NCI-H128 (cell line): ENCODE data around the gene LRRC74A.
A peak's percentile ranks its signal among the peaks of the same experiment; 100 is the strongest.

Source experiments
- DNase-seq: peaks from one replicate; lab custom pipeline; 2025; ENCODE audit not compliant: unreplicated experiment; lab: John Stamatoyannopoulos, UW

Gene LRRC74A

GRCh38 chr14:76846331-76847047 is 20.3 kb downstream of the LRRC74A start:
- DNase-seq = no peak

- no peak for DNase-seq
Measured at GRCh38 chr14:76848879-76849278, 22.7 kb downstream of the LRRC74A start.

GRCh38 chr14:76855066-76855465 is 28.9 kb downstream of the LRRC74A start:
- no peak for DNase-seq

GRCh38 chr14:76856769-76857168 is 30.6 kb downstream of the LRRC74A start:
- no peak for DNase-seq

- no peak for DNase-seq
Measured at GRCh38 chr14:76861574-76862255, 35.5 kb downstream of the LRRC74A start.

GRCh38 chr14:76862546-76863282 is 36.5 kb downstream of the LRRC74A start:
- DNase-seq = no peak

- peak; percentile 14 for DNase-seq
Measured at GRCh38 chr14:76863724-76864407, 37.7 kb downstream of the LRRC74A start.

GRCh38 chr14:76866456-76866855 is 40.2 kb downstream of the LRRC74A start:
- DNase-seq = no peak

GRCh38 chr14:76867516-76868453 is 41.6 kb downstream of the LRRC74A start:
- DNase-seq = no peak

GRCh38 chr14:76868454-76869170 is 42.4 kb downstream of the LRRC74A start:
- no peak for DNase-seq

GRCh38 chr14:76870166-76870565 is 44.0 kb downstream of the LRRC74A start:
- no peak for DNase-seq

- DNase-seq = no peak
Measured at GRCh38 chr14:76872796-76873432, 46.7 kb downstream of the LRRC74A start.

- no peak for DNase-seq
Measured at GRCh38 chr14:76874734-76875133, 48.5 kb downstream of the LRRC74A start.

GRCh38 chr14:76876076-76876475 is 49.9 kb downstream of the LRRC74A start:
- DNase-seq = no peak

GRCh38 chr14:76877871-76878270 is 51.7 kb downstream of the LRRC74A start:
- DNase-seq = no peak

- DNase-seq = no peak
Measured at GRCh38 chr14:76880449-76880848, 54.2 kb downstream of the LRRC74A start.

- no peak for DNase-seq
Measured at GRCh38 chr14:76881348-76881747, 55.1 kb downstream of the LRRC74A start.

- no peak for DNase-seq
Measured at GRCh38 chr14:76882651-76883050, 56.4 kb downstream of the LRRC74A start.

- DNase-seq = no peak
Measured at GRCh38 chr14:76883447-76883846, 57.2 kb downstream of the LRRC74A start.
